Measurements from ENCODE around the gene SNRNP35.
"Not testable (repeated sequence)": the region's sequence is repeated elsewhere in the genome, so short reads cannot be mapped to it uniquely, and the experiment has no call there.

SNRNP35 gene

DNA sequence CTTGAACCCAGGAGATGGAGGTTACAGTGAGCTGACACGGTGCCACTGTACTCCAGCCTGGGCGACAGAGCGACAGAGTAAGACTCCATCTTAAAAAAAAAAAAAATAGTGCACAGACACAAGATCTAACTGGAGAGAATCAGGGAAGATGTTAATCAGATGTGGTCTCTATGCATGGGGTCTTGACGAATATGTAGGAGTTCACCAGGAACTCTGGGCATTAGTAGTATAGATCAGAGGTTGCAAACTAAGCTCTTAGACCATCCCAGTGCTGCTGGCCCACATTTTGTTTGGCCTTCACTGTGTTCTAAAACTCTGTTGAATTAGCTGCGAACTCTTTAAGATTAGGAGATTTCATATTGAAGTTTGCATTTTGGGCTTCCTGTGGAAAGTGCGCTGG is 31.6 kb downstream of the SNRNP35 start:
- no peak for DNase-seq (ENCODE audit: low read depth in 3 of 3)

DNA sequence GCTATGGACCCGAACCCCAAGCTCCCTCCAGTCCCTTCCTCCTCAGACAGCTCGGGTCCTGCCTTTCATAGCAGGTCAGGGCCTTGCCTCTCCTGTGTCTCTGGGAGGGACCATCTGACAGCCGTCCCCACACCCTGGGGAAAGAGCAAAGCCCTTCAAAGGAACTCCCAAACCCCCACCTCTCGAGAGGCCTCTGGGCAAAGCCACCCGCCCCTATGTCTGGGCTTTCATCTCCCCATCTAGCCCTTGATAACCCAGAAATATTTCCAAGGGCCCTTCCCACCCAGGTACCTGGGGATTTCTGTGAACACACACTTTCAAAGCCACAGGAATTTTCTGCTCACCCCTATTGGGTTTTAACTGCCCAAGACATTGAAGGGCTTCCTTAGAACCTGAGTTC is 32.1 kb downstream of the SNRNP35 start:
- DNase-seq (ENCODE audit: low read depth in 3 of 3), result no peak

DNA sequence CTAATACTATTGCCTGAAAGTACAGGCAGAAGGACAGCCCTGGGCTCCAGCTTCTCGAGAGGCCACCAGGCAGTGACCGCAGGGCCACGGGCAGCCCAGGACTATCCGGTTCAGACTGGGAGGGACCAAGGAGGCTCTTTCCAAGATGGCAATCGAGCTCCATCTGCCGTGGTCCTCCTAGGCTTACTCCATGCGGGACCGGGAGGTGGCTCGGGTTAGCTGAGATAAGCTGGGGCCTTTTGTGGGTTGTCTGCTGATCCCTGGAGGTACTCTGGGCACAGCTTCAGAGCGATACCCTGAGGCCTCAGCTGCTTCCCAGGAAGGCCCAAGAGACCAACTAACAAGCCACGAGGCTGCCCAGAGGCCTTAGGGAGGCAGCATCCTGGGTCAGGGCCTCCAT is 33.1 kb downstream of the SNRNP35 start:
- DNase-seq (ENCODE audit: low read depth in 3 of 3), result no peak

DNA sequence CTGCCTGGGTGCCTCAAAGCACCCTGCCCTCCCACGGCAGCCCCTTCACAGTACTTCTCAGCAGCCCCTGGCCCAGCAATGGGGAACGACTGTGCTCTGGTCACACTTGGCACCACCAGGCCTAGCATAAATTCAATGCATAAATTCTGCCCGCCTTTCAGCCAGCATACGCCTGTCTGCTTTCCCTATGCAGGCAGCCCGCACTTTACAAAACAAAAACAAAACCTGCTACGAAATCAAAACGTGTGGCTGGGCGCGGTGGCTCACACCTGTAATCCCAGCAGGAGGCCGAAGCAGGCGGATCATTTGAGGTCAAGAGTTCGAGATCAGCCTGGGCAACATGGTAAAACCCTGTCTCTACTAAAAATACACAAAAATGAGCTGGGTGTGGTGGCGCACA is 33.5 kb downstream of the SNRNP35 start:
- no peak for DNase-seq (ENCODE audit: low read depth in 3 of 3)

DNA sequence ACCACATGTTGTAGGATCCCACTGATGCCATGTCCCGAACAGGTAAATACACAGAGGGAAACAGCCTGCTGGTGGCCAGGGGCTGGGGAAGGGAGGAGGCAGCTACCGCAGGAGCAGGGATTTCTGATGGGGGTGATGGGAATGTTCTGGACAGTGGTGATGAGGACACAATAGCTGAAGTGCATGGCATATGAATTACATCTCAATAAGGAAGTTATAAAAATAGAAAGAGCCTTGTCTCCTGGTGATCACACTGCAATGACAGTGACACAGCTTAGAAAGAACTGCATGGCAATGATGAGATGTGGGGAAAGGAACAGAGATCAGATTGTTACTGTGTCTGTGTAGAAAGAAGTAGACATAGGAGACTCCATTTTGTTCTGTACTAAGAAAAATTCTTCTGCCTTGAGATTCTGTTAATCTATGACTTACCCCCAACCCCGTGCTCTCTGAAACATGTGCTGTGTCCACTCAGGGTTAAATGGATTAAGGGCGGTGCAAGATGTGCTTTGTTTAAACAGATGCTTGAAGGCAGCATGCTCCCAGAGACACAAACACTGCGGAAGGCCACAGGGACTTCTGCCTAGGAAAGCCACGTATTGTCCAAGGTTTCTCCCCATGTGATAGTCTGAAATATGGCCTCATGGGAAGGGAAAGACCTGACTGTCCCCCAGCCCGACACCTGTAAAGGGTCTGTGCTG is 34.5 kb downstream of the SNRNP35 start:
- DNase-seq (ENCODE audit: low read depth in 3 of 3), result not testable (repeated sequence)

DNA sequence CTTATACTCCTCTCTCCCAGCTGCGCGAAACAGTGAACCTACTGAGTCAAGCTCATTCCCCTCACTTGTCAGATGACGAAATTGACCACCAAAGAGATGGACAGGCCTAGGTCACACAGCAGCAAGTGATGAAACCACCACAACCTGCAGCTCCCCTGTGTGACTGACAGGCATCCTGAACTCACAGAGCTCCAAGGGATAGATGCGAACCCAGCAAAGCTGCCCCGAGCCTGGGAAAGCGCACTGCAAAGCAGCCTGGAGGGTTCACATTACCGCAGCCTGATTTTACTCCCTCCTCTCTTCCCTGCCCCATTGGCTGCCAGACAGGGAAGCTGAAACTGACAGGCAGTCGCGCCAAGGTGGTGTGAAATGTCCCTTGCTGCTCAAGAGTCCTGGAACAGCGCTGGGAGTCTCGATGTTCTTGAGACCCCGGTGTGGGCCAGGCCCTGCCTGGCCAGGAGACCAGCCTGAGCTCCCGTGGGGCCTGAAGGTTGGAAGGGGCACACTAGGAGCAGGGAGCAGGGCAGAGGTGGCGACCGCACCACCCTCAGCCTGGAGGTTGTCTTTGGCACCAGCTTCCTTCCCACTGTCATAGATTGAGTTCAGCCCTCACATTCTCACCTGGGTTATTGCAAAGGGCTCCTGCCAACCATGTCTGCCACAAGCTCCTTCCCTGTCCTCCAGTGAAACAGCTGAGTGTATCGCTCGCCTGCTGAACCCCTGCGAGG is 36.3 kb downstream of the SNRNP35 start:
- DNase-seq (ENCODE audit: low read depth in 3 of 3), result no peak

DNA sequence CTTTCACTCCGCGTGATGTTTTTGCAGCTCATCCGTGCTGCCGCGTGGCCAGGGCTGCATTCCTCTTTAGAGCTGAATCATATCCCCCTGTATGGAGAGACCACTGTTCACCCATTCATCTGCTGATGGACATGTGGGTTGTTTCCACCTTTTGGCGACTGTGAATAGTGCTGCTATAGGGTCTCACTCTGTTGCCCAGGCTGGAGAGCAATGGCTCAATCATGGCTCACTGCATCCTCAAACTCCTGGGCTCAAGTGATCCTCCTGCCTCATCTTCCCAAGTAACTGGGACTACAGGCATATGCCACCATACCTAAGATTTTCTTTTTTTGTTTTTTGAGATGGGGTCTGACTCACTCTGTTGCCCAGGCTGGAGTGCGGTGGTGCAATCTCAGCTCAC is 39.1 kb downstream of the SNRNP35 start:
- DNase-seq (ENCODE audit: low read depth in 3 of 3), result no peak

DNA sequence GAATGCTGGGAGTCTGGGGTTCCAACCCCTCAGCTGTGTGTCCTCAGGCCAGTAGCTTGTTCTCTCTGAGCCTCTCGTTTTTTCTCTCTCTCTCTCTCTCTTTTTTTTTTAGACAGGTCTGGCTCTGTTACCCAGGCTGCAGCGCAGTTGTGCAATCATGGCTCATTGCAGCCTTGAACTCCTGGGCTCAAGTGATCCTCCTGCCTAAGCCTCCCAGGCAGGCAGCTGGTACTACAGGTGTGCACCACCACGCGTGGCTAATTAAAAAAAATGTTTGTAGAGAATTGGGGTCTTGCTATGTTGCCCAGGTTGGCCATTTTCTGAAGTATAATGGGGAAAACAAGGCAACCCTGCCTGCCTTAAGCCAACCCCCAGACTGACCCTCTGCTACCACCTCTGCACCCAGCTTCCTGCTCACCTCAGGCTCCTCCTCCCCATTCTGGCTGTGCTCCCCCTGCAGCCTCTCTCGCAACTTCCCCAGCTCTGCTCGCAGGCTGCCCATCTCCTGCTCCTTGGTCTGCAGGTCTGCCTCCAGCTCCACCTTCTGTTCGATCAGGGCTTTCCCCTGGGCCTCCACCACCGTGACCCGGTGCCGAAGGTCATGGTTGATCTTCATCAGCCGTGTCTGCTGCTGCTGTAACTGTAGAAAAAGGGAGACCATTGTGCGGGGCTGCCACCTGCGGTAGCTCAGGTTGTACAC is 40.3 kb downstream of the SNRNP35 start:
- DNase-seq (ENCODE audit: low read depth in 3 of 3), result no peak

DNA sequence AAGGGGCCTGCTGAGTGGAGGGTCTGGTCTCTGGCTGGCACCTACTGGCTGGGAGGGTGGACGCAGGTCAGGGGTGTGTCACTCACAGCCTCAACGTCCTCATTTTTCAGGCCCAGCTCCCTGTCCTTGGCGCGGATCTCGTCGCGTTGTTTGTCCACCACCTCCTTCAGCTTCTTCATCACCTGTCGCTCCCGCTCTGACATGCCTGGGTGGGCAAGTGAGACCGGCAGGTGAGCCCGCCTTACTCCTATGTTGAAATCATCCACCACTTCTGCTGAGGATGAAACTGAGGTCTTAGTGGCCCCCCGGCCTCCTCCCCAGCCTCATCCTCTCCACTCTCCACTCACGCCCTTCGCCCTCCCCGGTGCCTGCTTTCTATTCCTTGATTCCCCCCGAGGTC is 41.4 kb downstream of the SNRNP35 start:
- no peak for DNase-seq (ENCODE audit: low read depth in 3 of 3)

DNA sequence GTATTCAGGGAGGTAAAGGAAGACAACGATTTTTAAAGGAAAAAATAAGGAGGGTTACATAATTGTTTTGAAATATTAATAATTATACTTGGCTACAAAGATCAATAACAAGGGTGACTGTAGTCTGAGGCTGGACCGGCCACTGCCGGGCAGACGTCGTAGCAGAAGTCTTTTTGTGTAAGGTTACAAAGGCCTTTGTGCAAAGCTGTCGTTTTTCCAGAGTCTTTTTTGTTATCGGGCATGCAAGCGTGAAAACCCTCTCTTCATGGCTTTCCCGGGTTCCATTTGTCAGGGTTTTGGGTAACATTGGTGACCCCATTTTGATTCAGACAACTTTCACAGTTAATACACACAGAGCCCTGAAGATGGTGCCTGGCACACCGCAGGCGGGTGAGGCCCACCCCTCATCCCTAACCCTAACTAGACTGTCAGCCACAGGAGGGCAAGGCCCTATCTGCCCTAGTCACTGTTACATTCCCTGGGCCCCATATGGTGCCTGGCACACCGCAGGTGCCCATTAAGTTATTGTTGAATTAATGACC is 44.3 kb downstream of the SNRNP35 start:
- no peak for DNase-seq (ENCODE audit: low read depth in 3 of 3)

DNA sequence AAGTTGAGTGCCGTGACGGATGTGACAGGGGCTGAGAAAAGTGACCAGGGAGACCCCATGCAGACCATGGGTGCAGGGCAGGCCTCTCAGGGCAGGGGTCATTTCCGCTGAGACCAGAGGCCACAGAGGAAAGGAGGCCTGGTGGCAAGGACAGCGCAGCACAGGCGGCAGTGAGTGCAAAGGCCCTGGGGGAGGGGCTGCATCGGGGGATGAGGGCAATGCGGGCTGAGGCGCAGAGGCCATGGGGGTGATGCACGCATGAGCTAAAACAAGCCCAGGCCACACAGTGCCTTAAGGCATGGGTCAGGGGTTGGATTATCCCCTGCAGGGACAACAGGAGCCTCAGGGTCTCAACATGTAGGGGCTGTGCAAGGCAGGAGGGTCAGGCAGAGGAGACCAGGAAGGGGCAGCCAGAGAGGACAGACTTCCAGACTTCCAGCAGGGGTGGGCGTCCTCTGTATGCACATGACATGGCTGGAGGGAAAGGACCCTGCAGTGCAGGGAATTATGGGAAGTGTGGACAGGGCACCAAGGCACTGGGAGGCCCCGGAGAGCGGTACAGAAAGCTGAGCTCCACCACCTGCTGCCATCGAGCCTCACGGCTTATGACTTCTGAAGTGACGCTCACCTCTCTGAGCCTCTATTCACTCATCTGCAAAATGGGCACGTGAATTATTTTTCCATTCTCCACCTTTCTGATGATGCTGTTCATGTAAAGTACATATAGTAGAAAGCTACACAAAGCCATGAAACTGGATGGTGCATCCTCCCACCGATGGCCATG is 48.3 kb downstream of the SNRNP35 start:
- DNase-seq (ENCODE audit: low read depth in 3 of 3), result no peak

DNA sequence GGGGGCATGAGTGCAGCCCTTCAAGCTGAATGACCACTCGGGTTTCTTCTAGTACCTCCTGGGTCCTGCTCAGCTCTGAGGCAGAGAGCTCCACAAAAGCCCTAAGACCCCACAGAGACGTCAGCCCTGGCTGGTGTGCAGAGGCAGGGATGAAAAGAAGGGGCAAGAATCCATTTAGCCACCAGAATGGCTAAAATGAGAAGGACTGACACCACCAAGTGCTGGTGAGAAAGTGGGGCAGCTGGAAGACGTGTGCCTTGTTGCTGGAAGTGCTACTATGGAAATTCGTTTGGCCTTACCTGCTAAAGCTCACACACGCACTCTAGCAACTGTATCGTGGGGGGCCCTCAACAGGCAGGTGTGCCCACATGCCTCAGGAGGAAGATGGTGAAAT is 48.9 kb downstream of the SNRNP35 start:
- no peak for DNase-seq (ENCODE audit: low read depth in 3 of 3)

DNA sequence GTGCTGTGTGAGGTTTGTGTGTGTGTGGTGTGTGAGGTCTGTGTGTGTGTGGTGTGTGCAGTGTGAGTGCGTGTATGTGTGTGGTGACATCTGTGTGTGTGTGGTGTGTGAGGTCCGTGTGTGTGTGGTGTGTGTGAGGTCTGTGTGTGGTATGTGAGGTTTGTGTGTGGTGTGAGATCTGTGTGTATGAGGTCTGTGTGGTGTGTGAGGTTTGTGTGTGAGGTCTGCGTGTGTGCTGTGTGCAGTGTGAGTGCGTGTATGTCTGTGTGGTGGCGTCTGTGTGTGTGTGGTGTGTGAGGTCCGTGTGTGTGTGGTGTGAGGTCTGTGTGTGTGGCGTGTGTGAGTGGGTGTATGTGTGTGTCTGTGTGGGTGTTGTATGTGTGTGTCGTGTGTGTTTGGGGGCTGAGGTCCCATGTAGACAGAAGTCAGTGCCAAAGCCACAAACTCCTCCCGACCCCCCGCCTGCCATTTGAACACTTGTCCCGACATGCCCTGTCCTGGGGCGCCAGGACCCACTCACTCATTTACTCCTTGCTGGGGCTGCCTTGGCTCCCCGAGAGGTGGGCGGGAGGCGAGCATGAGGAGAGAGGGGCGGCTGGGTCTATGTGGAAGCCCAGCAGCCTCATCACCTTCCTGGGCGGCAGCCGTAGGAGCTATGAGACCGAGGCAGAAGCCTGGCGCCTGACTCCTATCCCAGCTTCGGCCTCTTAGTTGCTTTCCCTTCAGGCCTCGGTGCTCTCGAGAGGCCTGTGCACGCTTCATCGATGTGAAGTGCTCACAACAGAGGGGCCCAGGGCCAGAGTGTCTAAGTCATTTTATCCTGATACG is 55.1 kb downstream of the SNRNP35 start:
- DNase-seq (ENCODE audit: low read depth in 3 of 3), result no peak

DNA sequence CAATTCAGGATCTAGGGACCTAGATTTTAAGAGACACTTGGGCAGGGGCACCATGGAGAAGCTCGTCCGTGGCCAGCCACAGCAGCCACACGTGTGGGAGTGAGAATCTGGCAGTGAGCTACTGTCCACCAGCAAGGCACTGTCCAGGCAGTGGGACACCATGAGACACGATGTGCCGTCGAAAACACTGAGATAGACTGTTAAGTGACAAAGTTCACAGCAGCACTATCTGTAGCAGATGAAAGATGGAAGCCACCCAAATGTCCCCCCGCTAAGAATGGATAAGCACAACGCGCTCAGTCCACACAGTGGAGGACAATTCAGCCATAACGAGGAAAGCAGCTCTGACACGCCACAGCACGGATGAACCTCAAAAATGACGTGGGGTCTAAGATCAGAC is 55.9 kb downstream of the SNRNP35 start:
- no peak for DNase-seq (ENCODE audit: low read depth in 3 of 3)

DNA sequence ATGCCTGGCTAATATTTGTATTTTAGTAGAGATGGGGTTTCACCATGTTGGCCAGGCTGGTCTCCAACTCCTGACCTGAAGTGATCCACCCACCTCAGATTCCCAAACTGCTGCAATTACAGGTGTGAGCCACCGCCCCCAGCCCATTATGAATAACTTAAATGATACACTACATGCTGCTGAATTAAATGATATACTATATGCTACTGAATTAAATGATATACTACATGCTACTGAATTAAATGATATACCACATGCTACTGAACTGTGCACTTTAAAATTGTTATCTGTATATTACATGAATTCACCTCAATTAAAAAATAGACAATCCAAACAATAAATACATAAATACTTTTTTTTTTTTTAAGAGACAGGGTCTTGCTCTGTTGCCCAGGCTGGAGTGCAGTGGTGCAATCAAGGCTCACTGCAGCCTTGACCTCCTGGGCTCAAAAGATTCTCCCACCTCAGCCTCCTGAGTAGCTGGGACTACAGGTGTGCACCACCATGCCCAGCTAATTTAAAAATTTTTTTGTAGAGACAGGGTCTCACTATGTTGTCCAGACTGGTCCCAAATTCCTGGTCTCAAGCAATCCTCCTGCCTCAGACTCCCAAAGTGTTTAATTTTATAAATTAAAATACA is 56.8 kb downstream of the SNRNP35 start:
- DNase-seq (ENCODE audit: low read depth in 3 of 3), result not testable (repeated sequence)

DNA sequence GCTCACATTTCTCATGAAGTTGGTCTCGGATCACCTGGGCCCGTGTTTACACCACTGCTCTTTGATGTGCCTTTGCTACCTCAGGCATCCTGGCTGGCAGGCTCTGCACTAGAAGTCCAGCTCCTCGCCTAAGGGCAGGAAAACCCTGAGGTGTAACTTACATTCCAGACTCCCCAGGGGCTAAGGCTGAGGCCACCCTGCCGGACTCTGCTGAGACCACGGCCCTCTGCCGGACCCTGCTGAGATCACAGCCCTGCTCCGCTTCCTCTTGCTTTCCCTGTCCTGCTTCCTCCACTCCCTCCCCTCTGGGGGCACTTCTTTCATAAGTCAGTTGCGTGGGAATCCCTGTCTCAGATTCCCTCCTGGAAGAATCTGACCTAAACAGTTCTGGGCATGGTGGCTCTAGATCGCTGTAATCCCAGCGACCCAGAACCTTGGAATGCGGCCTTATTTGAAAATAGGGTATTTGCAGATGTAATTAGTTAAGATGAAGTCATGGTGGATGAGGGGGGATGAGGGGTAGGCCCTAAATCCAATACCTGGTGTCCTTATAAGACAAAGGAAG is 58.4 kb downstream of the SNRNP35 start:
- no peak for DNase-seq (ENCODE audit: low read depth in 3 of 3)

Data from stimulated activated CD4-positive, alpha-beta T cell treated with anti-CD3 and anti-CD28 coated beads, TNF-alpha, amount 100 ng/mL, for 48 hours (primary cell).